GM21423 (cell line): ENCODE data around the gene PPM1B.
"Not testable (repeated sequence)": the region's sequence is repeated elsewhere in the genome, so short reads cannot be mapped to it uniquely, and the experiment has no call there.

ENCODE experiments used
- ATAC-seq: cut with Tn5 transposase; IDR thresholded peaks from one replicate; pipeline ENCODE4 v1.9.1; 2021; ENCODE audit warnings: mild to moderate bottlenecking, moderate library complexity; ENCODE audit not compliant: unreplicated experiment

PPM1B gene

DNA sequence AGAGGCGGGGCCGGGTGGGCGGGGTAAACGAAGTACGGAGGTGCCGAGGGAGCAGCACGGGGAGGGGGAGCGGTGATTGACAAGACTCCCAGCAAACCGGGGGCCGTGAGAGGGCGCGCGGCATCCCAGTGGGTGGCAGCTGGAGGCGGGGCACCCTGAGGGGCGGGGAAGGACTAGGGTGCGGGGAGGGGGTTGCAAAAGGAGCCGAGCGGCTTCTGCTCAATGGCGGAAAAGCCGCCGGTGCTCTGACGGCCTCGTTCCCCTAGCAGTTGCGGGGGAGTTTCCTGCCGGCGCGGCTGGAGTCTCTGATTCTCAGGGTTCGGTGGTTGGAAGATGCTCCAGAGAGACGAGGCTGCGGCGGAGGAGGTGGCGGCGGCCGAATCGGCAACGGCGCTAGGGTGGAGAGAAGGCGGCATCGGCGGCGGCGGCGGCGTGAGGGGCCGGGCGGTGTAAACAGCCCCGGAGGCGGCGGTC is at the start of gene PPM1B:
PPM1B (plus strand) TSS at position 195 of the 474 bp plus-strand sequence. CDS start 32,325 bp downstream, outside the sequence.
- ATAC-seq = peak; percentile 66

DNA sequence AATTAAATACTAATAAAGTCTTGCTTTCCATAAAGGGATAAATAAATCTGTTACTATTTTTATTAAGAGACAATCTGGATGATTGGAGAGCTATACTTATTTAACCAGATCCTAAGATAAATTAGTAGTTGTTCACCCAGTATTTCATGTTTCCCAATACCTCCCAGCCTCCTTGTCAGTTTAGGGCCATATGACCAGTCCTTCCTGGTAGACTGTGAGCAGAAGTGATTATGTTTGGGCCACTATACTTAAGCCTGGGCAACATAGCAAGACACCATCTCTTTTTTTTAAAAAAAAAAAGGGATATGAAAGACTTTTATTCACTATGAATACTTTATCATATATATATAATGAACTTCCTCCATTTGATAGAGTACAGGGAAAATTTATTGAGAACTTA is 48.8 kb upstream of the PPM1B start:
- ATAC-seq = no peak

DNA sequence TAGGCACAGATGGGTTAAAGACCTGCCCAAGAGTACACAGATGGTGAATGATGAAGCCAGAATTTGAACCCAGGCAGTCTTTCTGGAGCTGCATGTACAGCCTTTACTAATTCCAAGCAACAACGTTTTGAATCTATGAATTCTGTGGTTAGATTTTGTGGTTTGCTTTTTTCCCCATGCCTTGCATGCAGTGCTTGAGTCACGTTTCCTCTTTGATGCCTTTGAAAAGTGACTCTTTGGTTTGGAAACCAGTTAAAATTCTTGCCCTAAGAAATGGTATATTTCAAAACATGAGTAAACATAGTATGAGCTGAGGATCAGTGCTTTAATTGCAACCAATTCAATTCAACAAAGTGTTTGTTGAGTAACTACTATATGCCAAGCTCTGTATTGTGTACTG is 48.2 kb upstream of the PPM1B start:
- ATAC-seq = no peak

DNA sequence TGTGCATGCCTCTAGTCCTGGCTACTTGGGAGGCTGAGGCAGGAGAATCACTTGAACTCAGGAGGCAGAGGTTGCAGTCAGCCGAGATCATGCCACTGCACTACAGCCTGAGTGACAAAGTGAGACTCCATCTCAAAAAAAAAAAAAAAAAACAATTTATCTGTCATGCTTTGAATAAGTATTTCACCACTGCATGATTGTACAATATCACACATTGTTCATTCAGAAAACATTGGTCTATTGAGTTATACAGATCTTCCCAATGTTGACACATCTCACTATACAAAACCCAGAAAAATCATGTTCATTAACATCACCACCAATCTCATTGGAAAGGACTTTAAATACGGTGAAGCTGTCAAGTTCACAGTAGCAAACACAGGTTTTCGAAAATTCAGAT is 46.8 kb upstream of the PPM1B start:
- ATAC-seq = no peak

DNA sequence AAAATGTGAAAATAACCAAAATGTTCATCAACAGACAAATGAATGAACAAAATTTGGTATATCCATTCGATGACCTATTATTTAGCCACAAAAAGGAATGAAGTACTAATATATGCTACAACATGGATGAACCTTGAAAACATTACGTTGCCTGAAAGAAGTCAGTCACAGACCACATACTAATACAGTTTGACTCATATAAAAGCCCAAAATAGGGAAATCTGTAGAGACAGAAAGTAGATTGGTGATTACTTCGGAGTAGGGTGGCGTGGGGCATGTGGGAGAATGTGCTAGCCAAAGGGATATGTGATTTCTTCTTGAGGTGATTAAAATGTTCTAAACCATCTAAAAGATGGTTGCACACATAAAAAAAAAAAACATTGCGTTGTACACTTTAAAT is 44.2 kb upstream of the PPM1B start:
- ATAC-seq = no peak

DNA sequence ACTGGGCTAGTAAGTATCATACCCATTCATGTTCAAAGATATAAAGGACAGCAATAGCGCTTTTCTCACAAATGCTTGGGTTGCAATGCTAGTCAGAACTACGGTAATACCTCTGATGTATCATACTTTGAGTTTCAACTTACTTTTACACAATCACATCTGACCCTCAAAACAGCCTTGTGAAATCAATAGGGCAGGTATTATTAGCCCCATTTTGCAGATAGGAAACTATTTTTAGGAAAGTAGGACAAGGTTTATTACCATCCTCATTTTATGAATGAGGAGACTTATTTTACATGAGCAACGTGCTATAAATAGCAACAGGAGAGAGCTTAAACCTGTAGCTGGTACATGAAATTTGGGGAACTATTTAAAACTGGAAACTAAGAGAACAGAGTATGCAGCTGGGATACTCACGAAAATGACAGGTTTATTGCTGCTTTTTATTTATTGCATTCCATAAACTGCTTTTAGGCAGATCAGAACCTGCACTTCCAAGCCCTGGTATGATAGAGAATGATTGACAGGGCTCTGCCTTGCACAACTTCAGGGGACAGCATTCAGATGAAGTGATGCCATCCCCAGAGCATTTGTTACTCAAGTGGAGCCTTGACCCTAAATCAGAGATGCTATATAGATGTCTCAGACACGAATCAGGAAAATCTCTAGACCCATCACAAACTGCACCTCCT is 42.4 kb upstream of the PPM1B start:
- no peak for ATAC-seq

DNA sequence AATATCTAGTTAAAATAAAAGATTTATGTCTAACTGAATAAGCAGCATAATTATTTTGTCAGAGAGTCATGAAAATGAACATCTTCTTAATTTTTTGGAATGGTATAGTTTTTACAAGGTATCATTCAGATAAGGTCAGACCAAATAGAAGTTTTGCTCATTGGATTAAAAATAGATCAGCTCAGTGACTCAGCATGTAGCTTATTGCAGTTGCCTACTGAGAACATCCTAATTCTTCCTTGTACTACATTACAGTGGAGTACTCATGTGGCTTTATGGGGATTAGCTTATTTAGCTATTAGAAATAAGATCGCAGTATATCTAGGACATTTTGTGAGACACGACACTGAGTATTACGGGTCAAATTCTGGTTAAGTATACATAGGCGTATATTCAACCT is 38.2 kb upstream of the PPM1B start:
- no peak for ATAC-seq

DNA sequence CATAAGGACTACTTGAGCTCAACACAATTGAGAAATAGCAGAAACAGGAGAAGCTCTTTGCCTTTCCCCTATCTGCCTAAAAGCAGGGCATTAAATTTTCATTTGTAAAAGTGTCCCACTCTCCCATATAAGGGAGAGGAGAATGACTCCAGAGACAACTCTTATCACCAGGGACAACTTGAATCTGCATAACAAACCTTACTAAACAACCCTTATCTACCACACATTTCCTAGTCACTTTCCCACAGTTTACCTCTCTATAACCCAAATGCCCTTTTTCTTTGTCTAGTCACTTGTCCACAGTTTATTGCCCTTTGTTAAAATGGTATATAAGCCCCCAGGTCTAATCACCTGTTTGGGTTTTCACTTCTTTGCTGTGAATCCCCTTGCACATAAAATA is 37.5 kb upstream of the PPM1B start:
- ATAC-seq = no peak

DNA sequence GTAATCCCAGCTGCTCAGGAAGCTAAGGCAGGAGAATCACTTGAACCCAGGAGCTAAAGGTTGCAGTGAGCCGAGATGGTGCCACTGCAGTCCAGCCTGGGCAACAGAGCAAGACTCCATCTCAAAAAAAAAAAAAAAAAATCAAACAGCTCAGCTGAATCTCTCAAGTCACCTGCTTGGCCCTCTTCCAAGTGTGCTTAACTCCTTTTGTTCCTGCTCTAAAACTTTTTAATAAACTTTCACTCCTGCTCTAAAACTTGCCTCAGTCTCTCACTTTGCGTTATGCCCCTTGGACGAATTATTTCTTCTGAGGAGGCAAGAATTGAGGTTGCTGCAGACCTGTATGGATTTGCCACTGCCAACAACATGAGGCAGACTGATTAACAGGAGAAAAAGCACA is 35.1 kb upstream of the PPM1B start:
- not testable (repeated sequence) for ATAC-seq

DNA sequence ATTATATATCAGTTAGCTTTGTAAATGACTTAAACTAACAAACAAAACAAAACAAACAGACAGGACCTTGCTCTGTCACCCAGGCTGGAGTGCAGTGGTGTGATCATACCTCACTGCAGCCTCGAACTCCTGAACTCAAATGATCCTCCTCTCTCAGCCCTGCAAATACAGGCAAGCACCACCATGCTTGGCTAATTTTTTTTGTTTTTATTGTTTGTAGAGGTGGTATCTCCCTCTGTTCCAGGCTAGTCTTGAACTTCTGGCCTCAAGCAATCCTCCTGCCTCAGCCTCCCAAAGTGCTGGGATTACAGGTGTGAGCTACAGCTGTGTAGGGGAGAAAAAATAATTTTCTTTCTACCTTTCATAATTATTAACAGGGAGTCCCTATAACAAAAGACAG is 33.8 kb upstream of the PPM1B start:
- no peak for ATAC-seq

DNA sequence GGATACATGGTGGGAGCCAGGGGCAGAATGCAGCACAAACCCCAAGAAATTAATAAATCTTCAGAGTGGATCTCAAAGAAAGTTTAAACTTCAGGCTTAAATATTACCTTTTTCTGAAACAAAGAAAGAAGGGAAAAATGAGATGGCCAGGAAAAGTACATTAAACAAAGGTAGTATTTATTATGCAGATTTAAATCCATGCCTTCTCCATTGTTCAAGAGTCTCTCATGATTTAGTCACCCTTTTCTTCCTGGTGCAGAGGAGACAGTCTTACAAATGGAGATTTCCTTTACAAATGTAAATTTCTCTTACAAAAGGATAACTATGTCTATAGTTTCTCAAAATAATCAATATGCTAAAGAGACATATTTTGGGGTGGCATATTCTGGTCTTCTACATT is 33.4 kb upstream of the PPM1B start:
- no peak for ATAC-seq

DNA sequence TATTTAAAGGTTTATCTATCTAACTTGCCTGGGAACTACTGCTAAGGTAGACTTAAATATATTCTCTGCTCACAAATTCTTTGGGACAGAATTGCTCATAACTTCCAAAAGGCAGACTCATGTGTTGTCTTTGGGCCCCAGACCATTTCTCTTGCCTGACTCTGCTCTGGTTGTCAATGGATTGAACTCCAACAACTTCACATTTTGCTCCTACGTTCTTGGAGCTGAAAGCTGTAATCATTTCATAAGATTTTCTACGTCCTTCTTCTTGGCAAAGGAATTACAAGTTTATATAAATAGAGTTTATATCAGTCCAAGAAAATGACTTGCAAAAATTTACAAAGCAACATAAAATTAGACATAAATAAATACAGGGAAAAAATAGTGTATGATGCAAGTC is 32.9 kb upstream of the PPM1B start:
- no peak for ATAC-seq

DNA sequence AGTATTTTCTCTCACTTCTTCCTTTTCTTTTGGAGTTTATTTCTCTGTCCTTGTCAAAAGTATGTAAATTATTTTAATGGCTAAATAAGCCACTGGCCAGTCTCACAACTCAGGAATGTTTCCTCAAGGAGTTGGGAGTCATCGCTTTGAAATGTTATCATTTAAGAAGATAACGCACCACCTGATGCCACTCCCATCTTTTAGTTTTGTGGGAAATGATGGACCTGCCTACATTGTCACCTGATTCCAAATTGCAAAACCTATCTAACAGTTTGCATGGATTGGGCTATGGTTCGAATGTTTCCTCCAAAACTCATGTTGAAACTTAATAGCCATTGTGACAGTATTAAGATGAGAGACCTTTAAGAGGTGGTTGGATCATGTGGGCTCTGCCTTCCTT is 32.4 kb upstream of the PPM1B start:
- ATAC-seq = no peak

DNA sequence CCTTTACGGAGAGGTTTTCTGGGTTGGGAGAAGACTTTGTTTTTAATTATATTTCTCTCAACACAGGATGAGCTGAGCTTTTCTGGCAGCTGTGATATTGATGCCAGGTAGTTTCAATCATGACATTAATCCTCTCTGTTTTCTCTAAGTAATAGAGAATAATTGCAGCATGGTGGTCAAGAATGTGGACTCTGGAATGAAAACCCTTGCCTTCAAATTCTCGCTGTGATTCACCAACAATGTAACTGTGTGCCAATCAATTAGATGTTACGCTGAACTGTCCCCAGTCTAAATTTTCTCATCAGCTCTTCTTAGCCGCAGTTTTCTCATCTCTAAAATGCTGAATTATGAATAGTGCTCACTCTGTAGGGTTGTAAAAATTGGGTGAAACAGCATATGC is 31.6 kb upstream of the PPM1B start:
- no peak for ATAC-seq

DNA sequence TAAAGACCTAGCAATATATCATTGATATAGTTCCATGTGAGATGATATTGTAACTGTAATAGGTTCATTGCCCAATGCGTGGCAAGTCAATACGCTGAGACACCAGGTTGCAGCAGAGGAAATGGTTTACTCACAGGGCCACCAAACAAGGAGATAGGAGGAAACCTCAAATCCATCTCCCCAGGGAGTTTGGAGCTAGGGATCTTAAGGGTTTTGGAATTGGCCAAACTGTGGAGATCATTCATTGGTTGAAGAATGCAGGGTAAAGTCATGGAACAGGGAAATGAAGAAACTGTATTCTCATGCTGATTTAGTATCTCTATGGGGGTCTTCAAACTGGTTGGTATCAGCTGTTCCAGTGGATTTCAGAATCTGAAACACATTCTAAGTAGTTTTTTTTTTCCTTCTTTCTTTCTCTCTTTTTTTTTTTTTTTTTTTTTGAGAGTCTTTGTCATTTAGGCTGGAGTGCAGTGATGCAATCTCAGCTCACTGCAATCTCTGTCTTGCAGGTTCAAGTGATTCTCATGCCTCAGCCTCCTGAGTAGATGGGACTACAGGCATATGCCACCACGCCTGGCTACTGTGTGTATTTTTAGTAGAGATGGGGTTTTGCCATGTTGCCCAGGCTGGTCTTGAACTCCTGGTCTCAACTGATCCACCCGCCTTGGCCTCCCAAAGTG is 30.7 kb upstream of the PPM1B start:
- no peak for ATAC-seq

DNA sequence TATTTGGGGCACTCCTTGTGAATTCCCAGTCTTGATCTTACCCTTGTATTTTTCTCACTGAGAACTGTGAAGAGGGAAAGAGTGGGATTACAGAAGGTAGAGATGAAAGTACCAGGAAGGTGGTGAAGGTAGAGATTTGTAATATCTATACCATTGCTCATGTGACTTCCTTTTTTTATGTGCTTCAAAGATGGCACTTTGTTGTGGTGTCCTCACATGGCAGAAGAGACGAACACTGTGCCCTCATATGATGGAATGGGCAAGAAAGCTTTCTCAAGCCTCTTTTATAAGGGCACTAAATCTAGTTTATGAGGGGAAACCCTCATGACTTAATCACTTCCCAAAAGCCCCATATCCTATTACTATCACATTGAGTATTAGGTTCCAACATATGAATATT is 28.9 kb upstream of the PPM1B start:
- no peak for ATAC-seq

DNA sequence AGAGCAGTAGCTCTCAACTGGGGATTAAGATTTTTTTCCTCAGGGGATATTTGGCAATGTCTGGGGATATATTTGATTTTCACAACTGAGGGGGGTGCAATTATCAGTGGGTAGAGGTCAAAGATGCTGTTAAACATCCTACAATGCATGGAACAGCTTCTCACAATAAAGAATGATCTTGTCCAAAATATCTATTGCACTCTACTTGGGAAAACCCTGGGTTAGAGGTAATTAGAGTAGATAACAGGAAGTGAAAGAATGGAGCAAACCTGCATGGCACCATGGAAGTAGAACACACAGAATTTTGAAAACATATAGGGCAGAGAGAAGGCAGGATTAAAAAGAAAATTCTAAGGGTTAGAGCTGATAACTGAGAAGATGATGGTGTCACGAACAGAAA is 26.4 kb upstream of the PPM1B start:
- ATAC-seq = no peak

DNA sequence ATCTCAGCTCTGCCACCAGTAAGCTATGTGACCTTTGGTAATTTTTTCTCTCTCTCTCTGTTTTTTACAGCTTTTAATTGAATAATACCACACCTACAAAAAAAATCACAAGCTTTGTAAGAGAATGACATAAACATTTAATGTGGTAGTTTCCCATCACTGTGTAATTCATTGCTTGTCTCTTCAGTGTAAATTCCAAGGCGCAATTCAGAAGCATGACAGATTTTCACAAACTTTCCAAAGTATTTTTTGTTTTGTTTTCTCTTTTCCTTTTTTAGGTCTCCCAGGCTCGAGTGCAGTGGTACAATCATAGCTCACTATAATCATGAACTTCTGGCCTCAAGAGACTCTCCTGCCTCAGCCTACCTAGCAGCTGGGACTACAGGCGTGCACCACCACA is 25.0 kb upstream of the PPM1B start:
- no peak for ATAC-seq

DNA sequence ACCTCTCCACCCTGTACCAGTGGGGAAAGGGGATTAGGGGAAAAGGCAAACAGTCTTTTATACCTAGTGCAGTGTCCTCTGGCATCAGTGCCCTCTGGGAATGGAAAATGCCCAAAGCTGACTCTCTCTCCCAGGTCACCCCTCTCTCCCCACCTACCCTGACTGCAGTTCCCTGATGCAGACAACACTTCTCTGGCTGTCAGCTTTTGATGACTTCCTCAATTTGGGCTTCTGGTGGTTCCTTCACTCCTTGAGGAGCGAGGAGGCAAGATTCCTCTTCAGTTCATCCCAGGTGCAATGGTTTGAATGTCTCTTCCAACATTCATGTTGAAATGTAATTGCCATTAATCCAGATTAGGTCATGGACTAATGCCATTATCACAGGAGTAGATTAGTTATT is 19.7 kb upstream of the PPM1B start:
- no peak for ATAC-seq

DNA sequence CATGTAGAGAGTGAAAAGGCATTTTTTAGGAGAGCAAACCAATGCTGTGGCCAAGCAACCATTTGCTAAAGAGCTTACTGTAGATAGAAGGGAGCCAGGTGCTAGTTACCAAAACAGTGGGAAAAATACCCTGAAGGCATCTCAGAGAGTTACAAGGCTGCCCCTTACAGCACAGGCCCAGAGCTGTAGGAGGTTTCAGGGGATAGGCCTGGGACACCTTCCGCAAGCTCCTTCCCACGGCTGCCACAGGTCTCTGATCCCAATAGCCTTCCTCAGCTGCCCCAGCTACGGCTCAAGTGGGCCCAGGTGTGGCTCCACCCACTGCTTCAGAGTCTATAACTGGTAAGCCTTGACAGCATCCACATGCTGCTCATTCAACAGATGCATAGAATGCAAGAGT is 18.2 kb upstream of the PPM1B start:
- no peak for ATAC-seq

DNA sequence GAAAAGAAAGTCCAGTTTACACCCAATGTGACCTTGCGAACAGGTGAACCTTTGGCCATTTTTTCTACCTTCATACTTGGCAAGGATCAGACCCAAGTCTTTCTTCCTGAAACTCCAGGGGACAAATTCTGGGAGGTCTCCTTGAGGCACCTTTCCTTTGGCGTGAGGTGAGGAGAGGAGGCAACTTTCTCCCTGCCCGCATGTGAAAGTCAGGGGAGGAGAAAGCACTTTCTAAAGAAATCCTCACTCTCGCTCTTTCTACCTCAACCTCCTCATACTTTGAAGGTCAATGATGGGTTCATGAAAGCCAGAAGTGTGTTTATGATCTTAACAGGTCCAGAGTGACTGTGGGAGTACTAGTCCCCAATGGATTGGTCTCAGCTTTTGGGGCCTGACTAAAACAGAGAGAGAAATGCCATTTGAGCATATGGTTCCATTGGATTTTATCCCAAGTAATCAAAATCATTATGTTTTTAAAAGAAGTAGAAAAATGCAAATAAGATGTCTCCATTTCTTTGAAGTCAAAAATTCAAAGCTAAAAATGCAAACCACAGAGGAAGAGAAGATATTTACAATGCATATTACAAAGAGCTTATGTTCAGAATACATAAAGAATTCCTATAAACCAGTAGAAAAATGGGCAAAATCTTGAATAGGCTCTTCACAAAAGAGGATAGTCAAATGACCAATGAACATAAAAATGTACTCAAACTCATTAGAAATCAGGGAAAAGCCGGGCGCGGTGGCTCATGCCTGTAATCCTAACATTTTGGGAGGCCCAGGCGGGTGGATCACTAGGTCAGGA is 15.6 kb upstream of the PPM1B start:
- ATAC-seq = no peak
